HTERT RPE-1 (cell line): ENCODE data around the gene STAMBPL1.

Source experiments
- in situ Hi-C: fragments of 300-500 bp; cut with MboI; formaldehyde crosslinking; loops from 4 replicates; pipeline ENCODE4 v1.14.3; 2020; ENCODE audit warnings: low sequenced_read_pairs

Gene STAMBPL1

GRCh38 chr10:88892222-88892967, 12.3 kb downstream of the STAMBPL1 start:
- in situ Hi-C loops: no loop called here

DNA sequence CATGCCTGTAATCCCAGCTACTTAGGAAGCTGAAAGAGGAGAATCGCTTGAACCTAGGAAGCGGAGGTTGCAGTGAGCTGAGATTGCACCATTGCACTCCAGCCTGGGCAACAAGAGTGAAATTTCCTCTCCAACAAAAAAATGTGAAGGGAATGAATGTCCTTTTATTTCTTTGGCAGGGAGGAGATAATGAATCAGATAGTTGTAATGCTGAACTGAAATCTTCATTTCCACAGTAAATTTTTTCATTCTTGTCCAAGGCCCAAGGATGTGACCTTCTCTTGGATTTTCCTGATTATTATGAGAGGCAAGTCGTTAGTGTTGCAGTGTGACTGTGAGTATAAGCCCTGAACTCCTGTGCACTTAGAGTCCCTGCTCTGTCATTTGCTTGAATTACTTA, 13.6 kb downstream of the STAMBPL1 start:
- in situ Hi-C loops: no loop called here

DNA sequence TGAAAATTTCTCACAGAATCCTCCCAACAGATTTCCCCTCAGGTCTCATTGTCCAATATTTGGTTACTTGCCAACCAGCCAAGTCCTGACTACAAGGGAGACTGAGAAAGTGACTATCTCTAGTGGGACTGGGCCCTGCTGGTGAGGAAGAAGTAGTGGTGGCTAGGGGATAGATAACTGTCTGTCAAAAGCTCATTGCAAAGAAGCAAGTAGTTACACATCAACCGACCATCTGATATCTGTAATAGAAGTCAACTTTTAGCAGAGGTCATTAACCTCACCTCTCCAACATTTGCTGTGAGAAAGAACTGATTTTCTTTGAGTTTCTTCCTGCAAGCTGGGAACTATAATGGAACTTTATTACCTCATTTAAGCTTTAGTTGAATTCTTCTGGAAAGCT, 15.2 kb downstream of the STAMBPL1 start:
- in situ Hi-C loops: no loop called here

- in situ Hi-C loops: no loop called here
Observed at GRCh38 chr10:88896372-88896993, 16.4 kb downstream of the STAMBPL1 start.

- in situ Hi-C loops: no loop called here
Observed at GRCh38 chr10:88896994-88897853, 17.2 kb downstream of the STAMBPL1 start.

GRCh38 chr10:88898727-88899126, 18.7 kb downstream of the STAMBPL1 start:
- in situ Hi-C loops: no loop called here

- in situ Hi-C loops: no loop called here
Observed at GRCh38 chr10:88899886-88900285, 19.8 kb downstream of the STAMBPL1 start.

DNA sequence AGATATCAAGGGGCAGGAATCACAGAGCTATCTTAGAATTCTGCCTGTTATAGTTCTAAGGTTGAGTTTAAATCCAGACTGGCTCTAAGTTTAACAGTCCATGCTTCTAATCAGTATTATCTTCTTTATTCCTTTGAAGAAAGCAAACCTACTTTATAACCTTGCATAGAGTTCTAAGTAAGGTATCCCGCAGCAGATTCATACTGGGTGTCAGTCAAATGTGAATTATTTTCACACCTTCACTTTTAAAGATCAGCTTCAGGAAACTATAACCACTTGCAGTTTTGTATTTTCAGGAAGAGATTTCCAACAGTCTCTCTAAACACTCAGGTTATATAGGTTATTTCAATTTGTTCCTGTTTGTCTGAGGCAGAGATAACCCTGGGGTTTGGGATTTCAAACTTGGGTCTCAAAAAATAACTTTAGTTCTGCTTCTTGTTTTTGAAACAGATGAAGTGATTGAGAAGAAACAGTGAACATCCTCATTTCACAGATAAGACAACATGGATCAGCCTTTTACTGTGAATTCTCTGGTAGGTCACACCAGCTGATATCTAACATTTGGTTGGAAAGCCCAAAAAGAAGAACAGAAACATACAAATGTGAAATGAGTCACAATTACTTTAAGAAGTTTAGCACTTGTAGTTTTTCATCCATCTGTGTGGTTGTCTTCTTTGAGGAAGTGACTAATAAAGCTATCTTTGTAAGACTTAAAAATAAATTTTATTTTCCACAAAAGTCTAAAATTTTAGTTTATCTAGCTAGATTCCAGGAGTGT, 21.4 kb downstream of the STAMBPL1 start:
- in situ Hi-C loops: no loop called here

- in situ Hi-C loops: no loop called here
Observed at GRCh38 chr10:88901984-88902789, 22.1 kb downstream of the STAMBPL1 start.

DNA sequence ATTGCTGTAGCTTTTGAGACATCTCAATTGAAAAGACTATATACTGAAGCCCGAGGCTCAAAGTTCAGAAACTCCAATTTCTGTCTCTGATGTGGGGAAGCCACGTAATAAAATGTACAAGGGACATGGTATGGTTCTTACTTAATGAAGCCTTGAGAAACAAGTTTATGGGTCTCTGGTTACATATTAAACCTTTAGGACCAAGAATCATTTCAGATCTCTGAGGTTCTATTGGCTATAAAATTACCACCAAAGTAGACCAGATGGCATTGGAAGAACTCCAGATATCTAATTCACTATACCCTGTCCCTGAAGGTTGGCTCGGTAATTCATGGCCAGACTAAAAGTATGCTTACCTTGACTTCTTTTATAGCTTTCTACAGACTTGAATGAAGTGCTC, 23.7 kb downstream of the STAMBPL1 start:
- in situ Hi-C loops: no loop called here

DNA sequence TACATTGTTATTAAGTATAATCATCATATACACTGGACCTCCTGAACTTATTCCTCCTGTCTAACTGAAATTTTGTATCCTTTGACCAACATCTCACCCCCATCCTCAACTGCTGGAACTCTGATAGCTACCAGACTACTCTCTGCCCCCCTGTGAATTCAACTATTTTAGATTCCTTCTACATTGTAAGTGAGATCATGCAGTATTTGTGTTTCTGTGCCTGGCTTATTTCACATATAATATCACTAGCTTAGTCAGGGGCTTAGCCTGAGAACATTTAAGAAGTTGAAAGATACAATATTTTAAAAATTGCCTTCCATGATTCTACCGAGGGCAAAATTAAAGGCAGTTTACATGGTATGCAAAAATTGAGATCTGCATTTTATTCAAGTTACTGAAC, 26.9 kb downstream of the STAMBPL1 start:
- in situ Hi-C loops: no loop called here

GRCh38 chr10:88908194-88908593, 28.1 kb downstream of the STAMBPL1 start:
- in situ Hi-C loops: no loop called here

DNA sequence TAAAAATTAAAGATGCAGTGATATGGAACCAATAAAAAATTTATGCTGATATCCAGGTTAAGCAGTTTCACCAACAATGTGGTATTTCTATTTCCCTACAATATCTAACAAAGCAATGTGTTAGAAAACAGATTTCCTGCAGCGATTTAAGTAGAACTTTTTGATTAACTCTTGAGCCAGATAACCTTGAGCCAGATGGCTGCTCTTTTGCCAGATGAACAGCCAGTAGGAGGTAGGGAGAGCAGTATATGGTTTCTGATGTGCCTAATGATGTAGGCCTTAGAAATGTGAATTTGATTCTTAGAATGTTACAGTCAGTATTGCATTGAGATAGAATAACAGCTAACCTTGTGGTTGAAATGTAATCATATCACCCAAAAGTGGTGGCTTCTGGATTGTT, 31.1 kb downstream of the STAMBPL1 start:
- in situ Hi-C loops: no loop called here

DNA sequence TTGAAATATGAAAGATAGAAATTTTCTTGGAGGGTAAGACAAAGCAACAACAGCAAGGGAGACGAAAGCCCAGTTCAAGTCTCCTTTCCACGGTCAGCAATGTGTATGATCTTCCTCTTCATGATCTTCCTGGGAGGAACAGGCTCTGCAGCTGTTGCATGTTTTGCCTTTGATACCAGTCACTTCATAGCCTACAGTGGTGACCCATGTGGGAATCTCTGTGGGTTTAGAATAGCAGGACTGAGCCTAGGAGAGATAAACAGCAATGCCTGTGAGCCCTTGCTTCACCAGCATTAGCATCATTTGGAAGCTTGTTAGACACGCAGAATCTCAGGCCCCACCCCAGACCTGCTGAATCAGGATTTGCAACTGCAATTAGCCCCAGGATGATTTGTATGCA, 31.8 kb downstream of the STAMBPL1 start:
- in situ Hi-C loops: no loop called here

- in situ Hi-C loops: no loop called here
Observed at GRCh38 chr10:88913127-88913526, 33.1 kb downstream of the STAMBPL1 start.

DNA sequence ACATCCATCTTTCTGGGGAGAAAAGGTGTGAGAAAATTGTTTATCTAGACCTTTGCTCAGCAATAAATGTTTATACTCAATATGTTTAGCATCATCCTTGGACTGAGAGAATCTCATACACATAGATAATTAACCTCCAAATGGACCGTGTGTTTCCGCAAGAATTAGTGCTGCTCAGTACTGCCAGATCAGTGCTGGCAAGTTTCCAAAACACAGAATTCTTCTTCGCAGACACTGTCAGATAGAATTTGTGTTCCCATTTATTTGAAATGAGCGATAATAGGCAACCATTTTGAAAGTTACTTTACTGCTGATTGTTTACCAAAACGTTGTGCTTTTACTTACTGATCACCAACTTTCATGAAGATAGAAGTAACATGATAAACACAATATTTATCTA, 33.7 kb downstream of the STAMBPL1 start:
- in situ Hi-C loops: no loop called here

DNA sequence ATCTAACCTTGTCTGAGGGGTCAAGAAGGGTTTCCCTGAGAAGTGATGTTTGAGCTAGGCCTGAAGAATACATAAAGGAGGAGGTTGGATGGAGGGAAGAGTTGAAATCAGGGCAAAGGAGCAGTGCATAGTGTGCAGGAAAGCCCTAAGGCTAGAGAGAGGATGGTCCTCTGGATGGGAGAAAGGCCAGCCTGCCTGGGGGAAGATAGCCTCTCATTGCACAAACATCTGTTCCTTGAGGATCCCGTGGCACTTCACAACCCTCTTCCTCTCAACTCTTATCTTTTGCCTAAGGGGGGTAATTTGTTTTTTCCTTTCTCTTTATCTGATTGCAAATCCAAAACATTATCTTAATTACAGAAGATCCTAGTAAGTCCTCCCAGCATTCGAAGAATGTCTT, 35.7 kb downstream of the STAMBPL1 start:
- in situ Hi-C loops: no loop called here

GRCh38 chr10:88916231-88916630, 36.2 kb downstream of the STAMBPL1 start:
- in situ Hi-C loops: no loop called here

DNA sequence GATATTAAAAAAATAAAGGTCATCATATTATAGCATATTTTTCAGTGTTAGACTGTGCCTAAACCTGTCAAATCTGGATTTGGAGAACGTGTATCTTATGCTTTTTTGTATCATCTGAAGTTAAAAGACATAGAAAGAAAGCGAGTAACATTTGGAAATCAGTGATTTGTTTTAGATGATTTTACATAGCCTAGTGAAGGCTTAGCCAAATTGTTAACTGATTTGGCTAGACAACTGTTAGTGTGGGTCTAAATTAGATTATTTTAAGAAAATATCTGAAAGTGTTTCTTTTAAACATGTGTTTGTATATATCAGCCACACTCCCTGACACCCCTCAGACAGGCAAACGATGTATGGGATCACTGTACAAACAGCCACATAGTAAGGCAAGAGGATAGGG, 36.9 kb downstream of the STAMBPL1 start:
- in situ Hi-C loops: no loop called here

DNA sequence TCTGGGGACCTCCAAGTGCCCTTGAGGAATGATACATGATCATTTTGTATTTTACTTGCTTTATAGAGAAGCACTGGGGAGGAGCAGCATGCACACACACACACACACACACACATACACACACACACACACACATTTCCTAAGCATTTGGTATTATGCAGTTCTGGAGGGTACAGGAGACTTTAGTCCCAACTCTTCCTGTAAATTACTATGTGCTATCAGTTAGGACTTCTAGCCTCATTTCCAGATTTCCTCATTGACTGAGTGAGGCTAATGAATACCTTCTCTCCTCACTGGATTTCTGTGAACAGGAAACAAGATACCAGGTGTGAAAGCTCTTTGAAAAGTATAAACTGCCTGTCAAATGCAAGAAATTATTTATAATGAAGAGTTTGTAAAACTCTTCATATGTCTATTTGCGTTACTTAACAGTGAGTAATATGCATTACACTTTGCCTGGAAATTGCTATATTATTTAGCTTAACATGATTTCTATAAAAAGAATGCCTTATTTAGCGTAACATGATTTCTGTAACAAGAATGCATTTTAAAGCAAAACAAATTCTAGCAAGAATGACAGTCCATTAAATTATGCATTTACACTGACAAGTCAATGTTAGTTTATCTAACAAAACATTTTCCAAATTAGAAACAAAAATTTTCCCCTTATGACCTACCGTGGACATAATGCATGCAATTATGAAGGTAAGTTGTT, 38.3 kb downstream of the STAMBPL1 start:
- in situ Hi-C loops: no loop called here
